SJCRH30 (cell line): ENCODE results near the gene ZNF500. TPM values are rescaled to one million over a fixed set of nuclear protein-coding genes. Genes with fewer than 3 reads are reported as not detected.

Source experiments
- DNase-seq, 2 experiments: peaks; one replicate each; pipeline ENCODE4 v3.0.0-alpha.2; 2015 to 2020
- H3K27ac ChIP-seq: fragments of 250-450 bp; sonication (Bioruptor Pico); 2 replicates; pipeline ENCODE4 v1.5.1; 2020; ENCODE audit warnings: mild to moderate bottlenecking, moderate library complexity
- H3K27me3 ChIP-seq: fragments of 250-450 bp; sonication (Bioruptor Pico); 2 replicates; pipeline ENCODE4 v1.5.1; 2020; ENCODE audit warnings: mild to moderate bottlenecking, moderate library complexity
- H3K36me3 ChIP-seq: fragments of 250-450 bp; sonication (Bioruptor Pico); 2 replicates; pipeline ENCODE4 v1.5.1; 2020; ENCODE audit warnings: mild to moderate bottlenecking, moderate library complexity
- H3K4me1 ChIP-seq: fragments of 250-450 bp; sonication (Bioruptor Pico); 2 replicates; pipeline ENCODE4 v1.5.1; 2020; ENCODE audit warnings: mild to moderate bottlenecking, moderate library complexity
- H3K4me3 ChIP-seq: fragments of 250-450 bp; sonication (Bioruptor Pico); 2 replicates; pipeline ENCODE4 v1.5.1; 2020; ENCODE audit warnings: mild to moderate bottlenecking, moderate library complexity
- H3K9me3 ChIP-seq: fragments of 250-450 bp; sonication (Bioruptor Pico); replicated peaks from 2 replicates; pipeline ENCODE4 v1.5.1; 2020; ENCODE audit warnings: mild to moderate bottlenecking, moderate library complexity
- total RNA-seq: library from RNA; depleted of rRNA; stranded (reverse); fragments of >200 nt; shearing (Covaris generic); gene quantifications from 2 replicates; pipeline ENCODE4 v1.2.3, GENCODE V29; 2014

The ZNF500 gene
- total RNA-seq, 1 experiment from 2014 or later: 7.6 TPM

DNA sequence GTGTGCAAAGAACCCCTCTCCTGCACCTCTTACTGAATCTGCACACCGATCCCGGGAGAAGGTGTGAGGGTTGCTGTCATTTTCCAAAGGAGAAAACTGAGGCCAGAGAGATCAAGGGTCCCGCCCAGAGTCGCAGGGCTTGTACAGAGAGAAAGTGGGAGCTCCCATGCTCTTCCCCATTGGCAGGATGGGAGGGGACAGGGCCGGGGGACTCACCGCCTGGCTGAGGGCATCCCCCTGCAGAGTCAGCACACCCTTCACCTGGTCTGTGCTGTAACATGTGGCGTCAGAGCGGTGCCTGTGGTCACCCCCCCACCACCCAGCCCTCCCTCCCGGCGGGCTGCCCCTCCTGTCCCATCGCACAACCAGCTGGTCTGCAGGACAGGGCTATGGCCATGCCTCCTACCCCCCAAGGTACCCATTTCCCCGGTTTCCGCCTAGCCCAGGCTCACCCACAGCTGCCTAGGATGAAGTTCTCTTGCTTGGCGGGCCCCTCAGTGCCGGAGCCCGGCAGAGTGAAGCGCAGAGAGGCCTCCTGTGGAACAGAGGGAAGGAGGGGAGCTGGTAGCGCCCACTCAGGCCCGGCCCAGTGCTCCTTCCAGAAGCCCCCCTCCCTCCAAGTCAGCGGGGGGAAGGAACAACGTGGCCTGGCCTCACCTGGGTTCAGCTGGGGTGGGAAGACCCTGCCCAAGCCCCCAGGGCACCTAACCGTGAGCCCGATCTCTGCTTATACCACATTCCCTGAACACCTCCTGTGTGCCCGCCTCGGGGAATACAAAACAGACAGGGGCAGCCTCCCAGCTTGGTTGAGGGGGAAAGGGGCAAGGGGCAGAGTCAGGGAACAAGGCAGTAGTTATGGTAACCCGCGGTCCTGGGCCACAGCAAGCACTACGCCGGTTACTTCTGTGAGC lies 34.3 kb upstream of the ZNF500 start:
- Histone ChIP-seq H3K9me3 (no peaks in the 10 kb centered on the region), H3K27ac (peak overlapping the region; percentile 54; the same call in 1 of the 2 replicates), H3K4me1 (peaks cover 16% of the 10 kb centered on the region), H3K36me3 (peaks cover 7% of the 10 kb centered on the region; the same call in 1 of the 2 replicates), H3K4me3 (peak overlapping the region; percentile 93), H3K27me3 (no peaks in the 10 kb centered on the region)
- no peak for DNase-seq

GRCh38 chr16:4800290-4801041 lies 33.5 kb upstream of the ZNF500 start:
- Histone ChIP-seq H3K4me1 (peaks cover 16% of the 10 kb centered on the region), H3K36me3 (peaks cover 7% of the 10 kb centered on the region; the same call in 1 of the 2 replicates), H3K27me3 (no peaks in the 10 kb centered on the region), H3K9me3 (no peaks in the 10 kb centered on the region), H3K4me3 (peak overlapping the region; percentile 93), H3K27ac (peak overlapping the region; percentile 54)
- DNase-seq: peak; percentile 92 to 94

- Histone ChIP-seq H3K27ac (peak overlapping the region; percentile 54), H3K27me3 (no peaks in the 10 kb centered on the region), H3K4me1 (peaks cover 16% of the 10 kb centered on the region), H3K9me3 (no peaks in the 10 kb centered on the region), H3K4me3 (no peak overlapping the region), H3K36me3 (no peaks in the 10 kb centered on the region)
- DNase-seq: no peak
Observed at GRCh38 chr16:4799171-4799855, 32.4 kb upstream of the ZNF500 start.

DNA sequence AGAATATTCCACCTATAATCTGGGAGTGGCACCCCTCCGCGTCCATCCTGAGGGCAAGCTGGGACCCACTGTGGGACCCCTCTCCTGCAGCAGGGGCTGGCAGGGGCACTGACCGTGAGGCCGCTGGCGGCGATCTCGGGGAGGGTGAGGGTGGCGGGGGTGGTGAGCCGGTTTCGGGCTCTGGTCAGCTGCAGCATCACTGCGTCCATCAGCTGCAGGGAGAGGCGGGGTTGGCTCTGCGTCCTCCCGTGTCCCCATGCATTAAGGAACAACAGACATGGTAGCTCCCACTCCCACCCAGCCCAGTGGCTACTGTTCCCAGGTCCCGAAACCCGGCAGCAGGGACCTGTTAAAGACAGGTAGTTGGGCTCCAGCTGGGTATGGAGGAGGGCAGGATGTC lies 31.5 kb upstream of the ZNF500 start:
- H3K9me3 ChIP-seq: no peaks in the 10 kb centered on the region
- no peaks in the 10 kb centered on the region for H3K36me3 ChIP-seq
- no peak overlapping the region for H3K27ac ChIP-seq
- DNase-seq: no peak
- H3K4me3 ChIP-seq: no peak overlapping the region
- no peaks in the 10 kb centered on the region for H3K27me3 ChIP-seq
- peaks cover 16% of the 10 kb centered on the region for H3K4me1 ChIP-seq

- Histone ChIP-seq H3K27ac (no peak overlapping the region), H3K36me3 (no peaks in the 10 kb centered on the region), H3K9me3 (no peaks in the 10 kb centered on the region), H3K27me3 (no peaks in the 10 kb centered on the region), H3K4me1 (peaks cover 12% of the 10 kb centered on the region), H3K4me3 (no peak overlapping the region)
- no peak for DNase-seq
Observed at GRCh38 chr16:4797805-4798252, 30.9 kb upstream of the ZNF500 start.

- Histone ChIP-seq H3K27ac (no peak overlapping the region), H3K9me3 (no peaks in the 10 kb centered on the region), H3K4me3 (no peak overlapping the region), H3K4me1 (peaks cover 12% of the 10 kb centered on the region), H3K36me3 (no peaks in the 10 kb centered on the region), H3K27me3 (no peaks in the 10 kb centered on the region)
- DNase-seq: no peak
Observed at GRCh38 chr16:4796982-4797804, 30.2 kb upstream of the ZNF500 start.

DNA sequence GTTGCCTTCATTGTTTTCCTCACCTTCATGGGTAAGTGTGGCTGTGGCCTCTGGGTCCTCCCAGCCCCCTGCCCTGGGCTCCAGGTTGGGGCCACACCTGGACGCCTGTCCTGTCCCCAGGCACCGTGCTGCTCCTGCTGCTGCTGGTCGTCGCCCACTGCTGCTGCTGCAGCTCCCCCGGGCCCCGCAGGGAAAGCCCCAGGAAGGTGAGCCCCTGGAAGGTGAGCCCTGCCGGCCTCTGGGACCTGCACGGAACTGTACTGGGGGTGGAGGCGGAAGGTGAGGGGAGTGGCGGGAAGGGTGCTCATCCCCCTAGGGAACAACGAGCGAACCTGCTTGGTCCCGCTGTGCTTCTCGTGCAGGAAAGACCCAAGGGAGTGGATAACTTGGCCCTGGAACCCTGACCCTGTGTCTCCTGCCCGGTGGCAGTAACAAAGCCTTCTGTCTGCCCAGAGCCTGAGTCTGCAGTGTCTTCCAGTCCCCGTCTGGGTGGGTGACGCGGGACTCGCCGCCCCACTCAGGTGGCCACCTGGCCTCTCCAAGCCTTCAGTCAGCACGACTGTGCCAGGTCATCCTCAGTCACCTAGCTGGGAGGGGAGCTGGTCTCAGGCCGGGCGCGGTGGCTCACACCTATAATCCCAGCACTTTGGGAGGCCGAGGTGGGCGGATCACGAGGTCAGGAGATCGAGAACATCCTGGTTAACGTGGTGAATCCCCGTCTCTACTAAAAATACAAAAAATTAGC lies 29.0 kb upstream of the ZNF500 start:
- Histone ChIP-seq H3K9me3 (no peaks in the 10 kb centered on the region), H3K27me3 (no peaks in the 10 kb centered on the region), H3K36me3 (no peaks in the 10 kb centered on the region), H3K4me3 (no peak overlapping the region), H3K4me1 (peaks cover 13% of the 10 kb centered on the region), H3K27ac (no peak overlapping the region)
- DNase-seq: no peak

DNA sequence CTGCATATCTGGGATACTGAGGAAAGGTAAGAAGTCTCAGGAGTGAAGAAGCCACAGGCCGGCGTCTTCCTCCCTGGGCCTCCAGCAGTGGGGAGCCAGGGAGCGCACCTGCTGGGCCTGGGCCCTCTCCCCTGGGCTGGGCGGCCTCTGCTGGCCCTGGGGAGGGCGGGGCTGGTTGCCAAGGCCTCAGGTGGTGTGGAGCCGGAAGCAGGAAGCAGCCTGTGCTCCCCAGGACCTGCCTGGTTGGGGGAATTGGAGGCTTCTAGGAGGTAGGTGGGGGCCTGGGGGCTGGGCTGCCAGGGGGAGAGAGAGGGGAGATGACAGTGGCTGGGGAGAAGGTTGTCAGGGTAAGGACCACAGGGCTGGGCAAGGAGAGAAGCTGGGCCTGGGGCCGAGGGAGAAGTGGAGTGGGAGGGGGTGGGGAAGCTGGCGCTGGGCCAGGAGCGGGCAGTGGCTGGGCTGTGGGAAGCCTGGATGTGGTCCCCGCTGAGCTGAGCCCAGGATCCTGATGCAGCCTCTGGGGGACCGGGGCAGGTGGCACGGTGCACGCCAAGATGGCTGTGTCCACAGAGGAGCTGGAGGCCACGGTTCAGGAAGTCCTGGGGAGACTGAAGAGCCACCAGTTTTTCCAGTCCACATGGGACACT lies 28.3 kb upstream of the ZNF500 start, which contains the start of gene SMIM22:
SMIM22 (plus strand) TSS at position 189 of the 647 bp plus-strand sequence; CDS start at position 555, 366 bp downstream.
- Histone ChIP-seq H3K27ac (no peak within 1 kb of the TSS), H3K9me3 (no peaks in the 10 kb centered on the region), H3K4me3 (no peak within 1 kb of the TSS), H3K27me3 (no peaks in the 10 kb centered on the region), H3K36me3 (no peaks in the 10 kb centered on the region), H3K4me1 (peaks cover 13% of the 10 kb centered on the region)
- no peak for DNase-seq

DNA sequence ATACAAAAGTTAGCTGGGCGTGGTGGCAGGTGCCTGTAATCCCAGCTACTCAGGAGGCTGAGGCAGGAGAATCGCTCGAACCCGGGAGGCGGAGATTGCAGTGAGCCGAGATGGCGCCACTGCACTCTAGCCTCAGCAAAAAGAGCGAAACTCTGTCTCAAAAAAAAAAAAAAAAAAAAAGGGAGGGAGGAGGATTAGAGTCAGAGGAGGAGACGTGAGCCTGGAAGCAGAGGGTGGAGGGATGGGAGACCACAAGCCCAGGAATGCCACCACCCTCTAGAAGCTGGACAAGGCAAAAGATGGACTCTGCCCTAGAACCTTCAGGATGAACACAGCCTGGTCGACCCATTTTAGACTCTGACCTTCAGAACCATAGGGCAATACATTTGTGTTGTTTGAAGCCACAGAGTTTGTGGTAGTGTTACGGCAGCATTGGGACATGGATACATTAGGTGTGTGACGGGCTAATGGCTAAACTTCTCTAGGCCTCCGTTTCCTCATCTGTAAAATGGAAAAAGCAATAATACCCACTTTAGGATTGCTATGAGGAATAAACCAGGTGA lies 26.1 kb upstream of the ZNF500 start:
- Histone ChIP-seq H3K27ac (no peak overlapping the region), H3K4me3 (no peak overlapping the region), H3K36me3 (no peaks in the 10 kb centered on the region), H3K27me3 (no peaks in the 10 kb centered on the region), H3K4me1 (peaks cover 11% of the 10 kb centered on the region), H3K9me3 (no peaks in the 10 kb centered on the region)
- no peak for DNase-seq

GRCh38 chr16:4790871-4791270 lies 23.9 kb upstream of the ZNF500 start:
- no peak overlapping the region for H3K27ac ChIP-seq
- H3K36me3 ChIP-seq: no peaks in the 10 kb centered on the region
- peak; percentile 61 to 74 for DNase-seq
- H3K4me3 ChIP-seq: no peak overlapping the region
- no peaks in the 10 kb centered on the region for H3K9me3 ChIP-seq
- no peaks in the 10 kb centered on the region for H3K27me3 ChIP-seq
- peaks cover 11% of the 10 kb centered on the region for H3K4me1 ChIP-seq

DNA sequence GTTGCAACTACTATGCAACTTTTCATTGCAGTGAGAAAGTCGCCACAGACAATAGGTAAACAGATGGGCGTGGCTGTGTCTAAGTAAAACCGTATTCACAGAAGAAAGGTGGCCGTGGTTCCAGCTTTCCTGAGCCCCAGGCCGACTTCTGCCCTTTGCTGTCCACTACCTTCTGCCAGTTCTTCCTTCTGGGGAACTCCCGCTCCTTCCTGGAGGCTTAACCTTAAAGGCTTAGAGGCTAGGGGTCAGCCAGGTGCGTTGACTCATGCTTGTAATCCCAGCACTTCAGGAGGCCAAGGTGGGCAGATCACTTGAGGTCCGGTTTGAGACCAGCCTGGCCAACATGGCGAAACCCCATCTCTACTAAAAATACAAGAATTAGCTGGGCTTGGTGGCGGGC lies 23.3 kb upstream of the ZNF500 start:
- Histone ChIP-seq H3K4me3 (no peak overlapping the region), H3K27ac (no peak overlapping the region), H3K27me3 (no peaks in the 10 kb centered on the region), H3K36me3 (no peaks in the 10 kb centered on the region), H3K9me3 (no peaks in the 10 kb centered on the region), H3K4me1 (peaks cover 11% of the 10 kb centered on the region)
- DNase-seq: no peak

- Histone ChIP-seq H3K4me1 (peaks cover 11% of the 10 kb centered on the region), H3K4me3 (no peak overlapping the region), H3K36me3 (no peaks in the 10 kb centered on the region), H3K27me3 (no peaks in the 10 kb centered on the region), H3K9me3 (no peaks in the 10 kb centered on the region), H3K27ac (no peak overlapping the region)
- no peak for DNase-seq
Observed at GRCh38 chr16:4788910-4789309, 21.9 kb upstream of the ZNF500 start.

GRCh38 chr16:4788489-4788889 lies 21.5 kb upstream of the ZNF500 start:
- no peak for DNase-seq
- no peaks in the 10 kb centered on the region for H3K9me3 ChIP-seq
- H3K27ac ChIP-seq: no peak overlapping the region
- H3K4me1 ChIP-seq: peaks cover 11% of the 10 kb centered on the region
- no peaks in the 10 kb centered on the region for H3K27me3 ChIP-seq
- no peaks in the 10 kb centered on the region for H3K36me3 ChIP-seq
- H3K4me3 ChIP-seq: no peak overlapping the region
